Activated CD4-positive, alpha-beta T cell treated with anti-CD3 and anti-CD28 coated beads, Interleukin-2, amount 50 U/mL, for 16 hours (primary cell): ENCODE data around the gene SLFN14.
"Not testable (repeated sequence)": the region's sequence is repeated elsewhere in the genome, so short reads cannot be mapped to it uniquely, and the experiment has no call there.

ENCODE experiments used
- DNase-seq: peaks from one replicate; pipeline ENCODE4 v3.0.0-alpha.2; 2020

The SLFN14 gene

GRCh38 chr17:35557353-35557752 lies 3.3 kb downstream of the SLFN14 start:
- no peak for DNase-seq

- no peak for DNase-seq
These were observed 4.9 kb downstream of the SLFN14 start for GRCh38 chr17:35555691-35556090.

- no peak for DNase-seq
These were observed 6.0 kb downstream of the SLFN14 start for GRCh38 chr17:35554668-35555067.

- DNase-seq = no peak
These were observed 7.3 kb downstream of the SLFN14 start for GRCh38 chr17:35553310-35553709.

GRCh38 chr17:35548978-35549377 lies 11.6 kb downstream of the SLFN14 start:
- DNase-seq = no peak

GRCh38 chr17:35548208-35548810 lies 12.3 kb downstream of the SLFN14 start:
- DNase-seq = no peak

GRCh38 chr17:35546487-35546886 lies 14.1 kb downstream of the SLFN14 start:
- DNase-seq = no peak

- no peak for DNase-seq
These were observed 15.5 kb downstream of the SLFN14 start for GRCh38 chr17:35545150-35545549.

GRCh38 chr17:35543856-35544255 lies 16.8 kb downstream of the SLFN14 start:
- DNase-seq = no peak

GRCh38 chr17:35542990-35543389 lies 17.6 kb downstream of the SLFN14 start:
- DNase-seq = no peak

GRCh38 chr17:35541434-35541833 lies 19.2 kb downstream of the SLFN14 start:
- no peak for DNase-seq

- DNase-seq = peak; percentile 75
These were observed 19.8 kb downstream of the SLFN14 start for GRCh38 chr17:35540589-35541404.

- DNase-seq = no peak
These were observed 21.0 kb downstream of the SLFN14 start for GRCh38 chr17:35539659-35540026.

GRCh38 chr17:35537601-35538141 lies 22.9 kb downstream of the SLFN14 start, which contains the start of gene SLFN12L:
Gene SLFN12L (minus strand): TSS chr17:35537678. CDS start chr17:35522364, 15,314 bp downstream.
- DNase-seq = peak; percentile 93

GRCh38 chr17:35536664-35537171 lies 23.9 kb downstream of the SLFN14 start:
- DNase-seq = no peak

- not testable (repeated sequence) for DNase-seq
These were observed 25.2 kb downstream of the SLFN14 start for GRCh38 chr17:35535406-35535805.

GRCh38 chr17:35534576-35535093 lies 26.0 kb downstream of the SLFN14 start:
- DNase-seq = no peak

- no peak for DNase-seq
These were observed 29.5 kb downstream of the SLFN14 start for GRCh38 chr17:35531160-35531559.

- no peak for DNase-seq
These were observed 30.8 kb downstream of the SLFN14 start for GRCh38 chr17:35529866-35530265.

GRCh38 chr17:35529326-35529725 lies 31.3 kb downstream of the SLFN14 start:
- DNase-seq = not testable (repeated sequence)

- no peak for DNase-seq
These were observed 37.3 kb downstream of the SLFN14 start for GRCh38 chr17:35523296-35523695.

- peak; percentile 73 for DNase-seq
These were observed 38.9 kb downstream of the SLFN14 start for GRCh38 chr17:35521654-35522256.

- DNase-seq = no peak
These were observed 39.5 kb downstream of the SLFN14 start for GRCh38 chr17:35521150-35521549.
